ENCODE data around the gene TMEM39B.

GRCh38 chr1:32137111-32137510 lies 64.4 kb downstream of the TMEM39B start:
- TF ChIP-seq CTCF (IDR thresholded peaks at IDR 0.05; ENCODE audit: poor library complexity, severe bottlenecking) (no peak), EP300 (conservative IDR thresholded peaks at IDR 0.05; ENCODE audit: poor library complexity, severe bottlenecking) (no peak), REST (IDR thresholded peaks at IDR 0.05; ENCODE audit: borderline replicate concordance) (no peak), POLR2AphosphoS5 (IDR thresholded peaks at IDR 0.05) (no peak), EZH2 (IDR thresholded peaks at IDR 0.05; ENCODE audit: borderline replicate concordance, insufficient read depth, low read length, poor library complexity, severe bottlenecking) (no peak), RAD21 (conservative IDR thresholded peaks at IDR 0.05) (no peak), SMC3 (conservative IDR thresholded peaks at IDR 0.05; ENCODE audit: poor library complexity) (no peak), MXI1 (conservative IDR thresholded peaks at IDR 0.05; ENCODE audit: poor library complexity, severe bottlenecking) (no peak), TAF1 (IDR thresholded peaks at IDR 0.05; ENCODE audit: low read depth) (no peak)
